SK-N-SH treated with all-trans-retinoic acid at 6 μM for 48 hours (cell line): ENCODE measurements around the gene HDAC4.

Experiments
- ARNTL ChIP-seq: fragments of 450-650 bp; formaldehyde crosslinking; IDR thresholded peaks from 2 replicates; pipeline ENCODE4 v1.5.0; 2020; ENCODE audit warnings: low read depth, mild to moderate bottlenecking, moderate library complexity, borderline replicate concordance
- BACH2 ChIP-seq: fragments of 250-450 bp; sonication (Bioruptor Pico); IDR thresholded peaks from 2 replicates; pipeline ENCODE4 v1.9.0; 2021; ENCODE audit warnings: mild to moderate bottlenecking, borderline replicate concordance
- CSRNP3 ChIP-seq: fragments of 250-450 bp; sonication (Bioruptor Pico); IDR thresholded peaks from 2 replicates; pipeline ENCODE4 v1.5.1; 2021; ENCODE audit warnings: mild to moderate bottlenecking, moderate library complexity
- ESRRG ChIP-seq: fragments of 250-450 bp; sonication (Bioruptor Pico); IDR thresholded peaks from 2 replicates; pipeline ENCODE4 v1.6.1; 2021; ENCODE audit warnings: mild to moderate bottlenecking
- PATZ1 ChIP-seq: fragments of 250-450 bp; sonication (Bioruptor Pico); IDR thresholded peaks from 2 replicates; pipeline ENCODE4 v1.8.0; 2020; ENCODE audit warnings: mild to moderate bottlenecking, moderate library complexity, borderline replicate concordance
- ZC3H10 ChIP-seq: fragments of 250-450 bp; sonication (Bioruptor Pico); IDR thresholded peaks from 2 replicates; pipeline ENCODE4 v1.5.1; 2021; ENCODE audit warnings: mild to moderate bottlenecking, moderate library complexity
- ZFP30 ChIP-seq: fragments of 450-650 bp; formaldehyde crosslinking; IDR thresholded peaks from 2 replicates; pipeline ENCODE4 v1.5.0; 2022; ENCODE audit warnings: mild to moderate bottlenecking, moderate library complexity

- TF ChIP-seq ESRRG (CRISPR knock-in tag) (no peak), ARNTL (no peak), BACH2 (CRISPR knock-in tag) (no peak), PATZ1 (no peak), CSRNP3 (CRISPR knock-in tag) (no peak), ZFP30 (no peak), ZC3H10 (CRISPR knock-in tag) (no peak)
Measured at GRCh38 chr2:239283288-239283945, 117.4 kb downstream of the HDAC4 start.
